GM19023 (cell line): Measurements from ENCODE around the gene ADPRHL1.
"Not testable (repeated sequence)": the region's sequence is repeated elsewhere in the genome, so short reads cannot be mapped to it uniquely, and the experiment has no call there.

Source experiments
- ATAC-seq: cut with Tn5 transposase; IDR thresholded peaks from one replicate; pipeline ENCODE4 v1.9.1; 2021; ENCODE audit warnings: mild to moderate bottlenecking, moderate library complexity; ENCODE audit not compliant: unreplicated experiment

Gene ADPRHL1

GRCh38 chr13:113374511-113375175 is 78.6 kb downstream of the ADPRHL1 start:
- ATAC-seq, result no peak

- no peak for ATAC-seq
Observed at GRCh38 chr13:113373811-113374485, 79.3 kb downstream of the ADPRHL1 start.

- ATAC-seq, result not testable (repeated sequence)
Observed at GRCh38 chr13:113371701-113372100, 81.6 kb downstream of the ADPRHL1 start.

GRCh38 chr13:113371061-113371460 is 82.2 kb downstream of the ADPRHL1 start:
- no peak for ATAC-seq

GRCh38 chr13:113369881-113370280 is 83.4 kb downstream of the ADPRHL1 start:
- ATAC-seq, result no peak

GRCh38 chr13:113369189-113369588 is 84.1 kb downstream of the ADPRHL1 start:
- ATAC-seq, result no peak

GRCh38 chr13:113368353-113368752 is 84.9 kb downstream of the ADPRHL1 start:
- ATAC-seq, result not testable (repeated sequence)

- no peak for ATAC-seq
Observed at GRCh38 chr13:113367771-113368170, 85.5 kb downstream of the ADPRHL1 start.

GRCh38 chr13:113367020-113367560 is 86.2 kb downstream of the ADPRHL1 start:
- ATAC-seq, result no peak

GRCh38 chr13:113365971-113366588 is 87.2 kb downstream of the ADPRHL1 start:
- no peak for ATAC-seq

- no peak for ATAC-seq
Observed at GRCh38 chr13:113365583-113365970, 87.7 kb downstream of the ADPRHL1 start.

- no peak for ATAC-seq
Observed at GRCh38 chr13:113364901-113365582, 88.2 kb downstream of the ADPRHL1 start.

GRCh38 chr13:113364311-113364889 is 88.9 kb downstream of the ADPRHL1 start:
- ATAC-seq, result no peak

- ATAC-seq, result no peak
Observed at GRCh38 chr13:113361406-113361805, 91.9 kb downstream of the ADPRHL1 start.

- no peak for ATAC-seq
Observed at GRCh38 chr13:113360446-113360845, 92.8 kb downstream of the ADPRHL1 start.

GRCh38 chr13:113359571-113359970 is 93.7 kb downstream of the ADPRHL1 start:
- ATAC-seq, result no peak

- no peak for ATAC-seq
Observed at GRCh38 chr13:113358653-113359190, 94.6 kb downstream of the ADPRHL1 start.

GRCh38 chr13:113357529-113357928 is 95.8 kb downstream of the ADPRHL1 start:
- ATAC-seq, result no peak

GRCh38 chr13:113356596-113356995 is 96.7 kb downstream of the ADPRHL1 start:
- no peak for ATAC-seq

GRCh38 chr13:113355621-113356020 is 97.7 kb downstream of the ADPRHL1 start:
- ATAC-seq, result no peak
